Esophagus muscularis mucosa (tissue), 4 donors: Measurements from ENCODE around the gene PDIA2.

Experiments used
- CTCF ChIP-seq, 3 experiments: fragments of 200-600 bp in 2 of 3; fragments of 450-650 bp in 1 of 3; sonication (generic) in 2 of 3; IDR thresholded peaks; one replicate each; pipeline ENCODE4 v1.5.1; 2017 to 2019; ENCODE audit warnings: antibody characterized with exemption in 3 of 3, mild to moderate bottlenecking in 2 of 3, moderate library complexity in 1 of 3
- EP300 ChIP-seq: sonication (generic); formaldehyde crosslinking; IDR thresholded peaks from one replicate; pipeline ENCODE4 v1.6.1; 2017; ENCODE audit warnings: antibody characterized with exemption
- POLR2A ChIP-seq: fragments of 450-650 bp; IDR thresholded peaks from one replicate; pipeline ENCODE4 v1.6.1; 2017; ENCODE audit warnings: antibody characterized with exemption, moderate library complexity, mild to moderate bottlenecking, low read depth

- TF ChIP-seq CTCF (IDR thresholded peaks at IDR 0.05) (no peak), POLR2A (no peak), EP300 (no peak)
These were observed 12.3 kb upstream of the PDIA2 start for GRCh38 chr16:270381-271255.
